ENCODE data around the gene PRR36.

Gene PRR36

GRCh38 chr19:7910321-7911161, 36.4 kb upstream of the PRR36 start:
- no peak overlapping the region for H3K4me3 ChIP-seq (replicated peaks; ENCODE audit: insufficient read depth, low read length)
- no peak overlapping the region for H3K27ac ChIP-seq (replicated peaks)
- no peaks in the 10 kb centered on the region for H3K27me3 ChIP-seq (ENCODE audit: insufficient read depth, poor library complexity, severe bottlenecking)
- no peak for DNase-seq (ENCODE audit: low read depth in 1 of 2, low spot score in 1 of 2)
- no peak for TF ChIP-seq CTCF (IDR thresholded peaks at IDR 0.05; ENCODE audit: insufficient read depth, low read length)
- no peak for TF ChIP-seq POLR2AphosphoS5 (IDR thresholded peaks at IDR 0.05; ENCODE audit: low read depth)
- TF ChIP-seq REST (IDR thresholded peaks at IDR 0.05; ENCODE audit: insufficient replicate concordance, low read depth), result no peak
- no peak for TF ChIP-seq SPI1 (IDR thresholded peaks at IDR 0.05; ENCODE audit: borderline replicate concordance, low read depth)
- no peak for TF ChIP-seq GABPA (IDR thresholded peaks at IDR 0.05; ENCODE audit: low read depth)

GRCh38 chr19:7909471-7910067, 35.4 kb upstream of the PRR36 start:
- DNase-seq (ENCODE audit: low read depth in 1 of 2, low spot score in 1 of 2), result no peak
- Histone ChIP-seq H3K27ac (replicated peaks) (no peak overlapping the region), H3K4me3 (replicated peaks; ENCODE audit: insufficient read depth, low read length) (no peak overlapping the region), H3K27me3 (ENCODE audit: insufficient read depth, poor library complexity, severe bottlenecking) (no peaks in the 10 kb centered on the region)
- no peak for TF ChIP-seq GABPA (IDR thresholded peaks at IDR 0.05; ENCODE audit: low read depth)
- TF ChIP-seq CTCF (IDR thresholded peaks at IDR 0.05; ENCODE audit: insufficient read depth, low read length), result no peak
- no peak for TF ChIP-seq REST (IDR thresholded peaks at IDR 0.05; ENCODE audit: insufficient replicate concordance, low read depth)
- TF ChIP-seq POLR2AphosphoS5 (IDR thresholded peaks at IDR 0.05; ENCODE audit: low read depth), result no peak
- TF ChIP-seq SPI1 (IDR thresholded peaks at IDR 0.05; ENCODE audit: borderline replicate concordance, low read depth), result no peak

GRCh38 chr19:7908742-7909461, 34.7 kb upstream of the PRR36 start:
- Histone ChIP-seq H3K27me3 (ENCODE audit: insufficient read depth, poor library complexity, severe bottlenecking) (no peaks in the 10 kb centered on the region), H3K4me3 (replicated peaks; ENCODE audit: insufficient read depth, low read length) (no peak overlapping the region), H3K27ac (replicated peaks) (no peak overlapping the region)
- DNase-seq (ENCODE audit: low read depth in 1 of 2, low spot score in 1 of 2), result no peak
- TF ChIP-seq POLR2AphosphoS5 (IDR thresholded peaks at IDR 0.05; ENCODE audit: low read depth) (0 out of 2 replicates have a peak, but pooled peaks have one; percentile 15), REST (IDR thresholded peaks at IDR 0.05; ENCODE audit: insufficient replicate concordance, low read depth) (no peak)
